Stimulated activated CD4-positive, alpha-beta T cell treated with anti-CD3 and anti-CD28 coated beads, Interleukin-1b, Interleukin-23, amount 100 ng/mL, for 1 hour (primary cell): ENCODE results near the gene SLC4A1AP.

Experiments
- DNase-seq, 2 donors: peaks; one replicate each; pipeline ENCODE4 v3.0.0-alpha.2; 2020; ENCODE audit warnings: low read depth in 2 of 2

The SLC4A1AP gene

DNA sequence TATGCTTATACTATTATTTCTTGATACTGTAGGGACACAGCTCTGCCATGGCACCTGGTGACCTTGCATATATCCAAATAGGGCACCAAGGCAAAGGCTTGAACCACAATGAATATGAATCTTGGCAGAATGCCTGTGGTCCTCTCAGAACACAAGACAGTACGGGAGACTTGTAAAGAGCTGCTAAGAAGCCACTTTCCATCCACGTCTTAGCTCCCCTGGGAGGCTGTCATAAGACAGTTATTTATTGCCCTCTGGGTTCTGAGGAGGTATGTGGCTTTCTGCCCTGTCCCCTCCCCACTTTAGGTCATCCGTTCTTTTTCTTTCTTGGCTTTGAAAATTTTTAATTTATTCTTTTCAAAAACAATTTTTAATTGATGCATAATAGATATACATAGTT is 78.0 kb downstream of the SLC4A1AP start:
- DNase-seq: no peak

DNA sequence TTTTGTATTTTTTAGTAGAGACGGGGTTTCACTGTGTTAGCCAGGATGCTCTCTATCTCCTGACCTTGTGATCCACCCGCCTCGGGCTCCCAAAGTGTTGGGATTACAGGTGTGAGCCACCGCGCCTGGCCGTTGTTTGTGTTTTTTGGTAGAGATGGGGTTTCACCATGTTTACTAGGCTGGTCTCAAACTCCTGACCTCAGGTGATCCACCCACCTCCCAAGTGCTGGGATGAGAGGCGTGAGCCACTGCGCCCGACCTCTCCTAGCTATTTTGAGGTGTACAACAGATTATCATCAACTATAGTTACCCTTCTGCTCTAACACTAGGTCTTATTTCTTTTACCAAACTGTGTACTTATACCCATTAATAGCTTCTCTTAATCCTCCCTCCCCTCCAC is 78.9 kb downstream of the SLC4A1AP start:
- no peak for DNase-seq
